Central memory CD8-positive, alpha-beta T cell (primary cell): ENCODE results near the gene ZYX.
A peak's percentile ranks its signal among the peaks of the same experiment; 100 is the strongest.

Experiments used
- ATAC-seq: fragments of 150-1000 bp; cut with Tn5 transposase; replicated peaks from 2 replicates; pipeline ENCODE4 v1.10.0; 2022; ENCODE audit warnings: mild to moderate bottlenecking, moderate FRiP score, moderate number of reproducible peaks; ENCODE audit not compliant: poor library complexity, severe bottlenecking; ENCODE audit errors: extremely low read depth
- DNase-seq, 2 donors: peaks; one replicate each; pipeline ENCODE4 v3.0.0; 2021; ENCODE audit warnings: low spot score in 2 of 2
- H3K27ac Mint-ChIP-seq: one replicate; pipeline ENCODE4 v1.8.0; 2022; ENCODE audit warnings: low read depth, mild to moderate bottlenecking, moderate library complexity, mixed read lengths
- H3K27me3 Mint-ChIP-seq: one replicate; pipeline ENCODE4 v1.8.0; 2022; ENCODE audit warnings: mixed read lengths
- H3K36me3 Mint-ChIP-seq: one replicate; pipeline ENCODE4 v1.8.0; 2022; ENCODE audit warnings: mild to moderate bottlenecking, moderate library complexity, mixed read lengths; ENCODE audit not compliant: insufficient read depth
- H3K4me1 Mint-ChIP-seq: one replicate; pipeline ENCODE4 v1.8.0; 2022; ENCODE audit warnings: mixed read lengths
- H3K4me3 Mint-ChIP-seq: one replicate; pipeline ENCODE4 v1.8.0; 2022; ENCODE audit warnings: mild to moderate bottlenecking, moderate library complexity, mixed read lengths
- H3K9me3 Mint-ChIP-seq: one replicate; pipeline ENCODE4 v1.8.0; 2022; ENCODE audit warnings: mixed read lengths

The ZYX gene

GRCh38 chr7:143383642-143383957, 2.5 kb downstream of the ZYX start:
- DNase-seq = no peak
- no peak overlapping the region for H3K4me3 Mint-ChIP-seq
- H3K4me1 Mint-ChIP-seq = peaks cover 24% of the 10 kb centered on the region
- no peak overlapping the region for H3K27ac Mint-ChIP-seq
- H3K36me3 Mint-ChIP-seq = peaks cover 9% of the 10 kb centered on the region
- no peak for ATAC-seq
- no peaks in the 10 kb centered on the region for H3K27me3 Mint-ChIP-seq
- no peaks in the 10 kb centered on the region for H3K9me3 Mint-ChIP-seq

- peaks cover 18% of the 10 kb centered on the region for H3K4me1 Mint-ChIP-seq
- no peaks in the 10 kb centered on the region for H3K27me3 Mint-ChIP-seq
- DNase-seq = no peak
- H3K4me3 Mint-ChIP-seq = no peak overlapping the region
- H3K36me3 Mint-ChIP-seq = peaks cover 11% of the 10 kb centered on the region
- ATAC-seq = no peak
- no peaks in the 10 kb centered on the region for H3K9me3 Mint-ChIP-seq
- no peak overlapping the region for H3K27ac Mint-ChIP-seq
Observed at GRCh38 chr7:143384148-143384547, 3.0 kb downstream of the ZYX start.

- no peaks in the 10 kb centered on the region for H3K9me3 Mint-ChIP-seq
- ATAC-seq = no peak
- no peak overlapping the region for H3K27ac Mint-ChIP-seq
- DNase-seq = no peak
- no peaks in the 10 kb centered on the region for H3K27me3 Mint-ChIP-seq
- peaks cover 8% of the 10 kb centered on the region for H3K36me3 Mint-ChIP-seq
- H3K4me3 Mint-ChIP-seq = no peak overlapping the region
- peaks cover 10% of the 10 kb centered on the region for H3K4me1 Mint-ChIP-seq
Observed at GRCh38 chr7:143384661-143385631, 3.8 kb downstream of the ZYX start.

GRCh38 chr7:143385891-143386781, 5.0 kb downstream of the ZYX start:
- peak; percentile 62 for ATAC-seq
- H3K9me3 Mint-ChIP-seq = no peaks in the 10 kb centered on the region
- H3K4me3 Mint-ChIP-seq = no peak overlapping the region
- peaks cover 10% of the 10 kb centered on the region for H3K36me3 Mint-ChIP-seq
- DNase-seq = peak in 1 of 2 donors; percentile 48
- H3K4me1 Mint-ChIP-seq = peaks cover 9% of the 10 kb centered on the region
- H3K27me3 Mint-ChIP-seq = no peaks in the 10 kb centered on the region
- no peak overlapping the region for H3K27ac Mint-ChIP-seq

- H3K4me1 Mint-ChIP-seq = peaks cover 9% of the 10 kb centered on the region
- H3K36me3 Mint-ChIP-seq = peaks cover 13% of the 10 kb centered on the region
- H3K27me3 Mint-ChIP-seq = no peaks in the 10 kb centered on the region
- ATAC-seq (no peak), DNase-seq (no peak)
- H3K27ac Mint-ChIP-seq = no peak overlapping the region
- H3K4me3 Mint-ChIP-seq = no peak overlapping the region
- no peaks in the 10 kb centered on the region for H3K9me3 Mint-ChIP-seq
Observed at GRCh38 chr7:143387156-143387975, 6.2 kb downstream of the ZYX start.

GRCh38 chr7:143388051-143388450, 6.9 kb downstream of the ZYX start:
- no peak for DNase-seq
- Mint-ChIP-seq H3K27ac (no peak overlapping the region), H3K27me3 (no peaks in the 10 kb centered on the region), H3K9me3 (no peaks in the 10 kb centered on the region), H3K4me1 (peaks cover 3% of the 10 kb centered on the region), H3K36me3 (peaks cover 13% of the 10 kb centered on the region), H3K4me3 (no peak overlapping the region)
- ATAC-seq = no peak

GRCh38 chr7:143388491-143389101, 7.5 kb downstream of the ZYX start:
- no peak overlapping the region for H3K4me3 Mint-ChIP-seq
- ATAC-seq = no peak
- H3K36me3 Mint-ChIP-seq = peaks cover 13% of the 10 kb centered on the region
- H3K27ac Mint-ChIP-seq = no peak overlapping the region
- no peaks in the 10 kb centered on the region for H3K27me3 Mint-ChIP-seq
- H3K9me3 Mint-ChIP-seq = no peaks in the 10 kb centered on the region
- H3K4me1 Mint-ChIP-seq = peaks cover 2% of the 10 kb centered on the region
- no peak for DNase-seq

GRCh38 chr7:143389316-143390103, 8.4 kb downstream of the ZYX start:
- no peak for ATAC-seq
- no peak overlapping the region for H3K4me3 Mint-ChIP-seq
- peaks cover 16% of the 10 kb centered on the region for H3K36me3 Mint-ChIP-seq
- no peaks in the 10 kb centered on the region for H3K9me3 Mint-ChIP-seq
- H3K4me1 Mint-ChIP-seq = peaks cover 7% of the 10 kb centered on the region
- no peak overlapping the region for H3K27ac Mint-ChIP-seq
- H3K27me3 Mint-ChIP-seq = no peaks in the 10 kb centered on the region
- DNase-seq = no peak

- H3K36me3 Mint-ChIP-seq = peaks cover 16% of the 10 kb centered on the region
- ATAC-seq = no peak
- H3K27me3 Mint-ChIP-seq = no peaks in the 10 kb centered on the region
- no peak overlapping the region for H3K4me3 Mint-ChIP-seq
- no peak for DNase-seq
- H3K9me3 Mint-ChIP-seq = no peaks in the 10 kb centered on the region
- H3K27ac Mint-ChIP-seq = no peak overlapping the region
- peaks cover 11% of the 10 kb centered on the region for H3K4me1 Mint-ChIP-seq
Observed at GRCh38 chr7:143390104-143390772, 9.1 kb downstream of the ZYX start.

- Mint-ChIP-seq H3K4me3 (no peak overlapping the region), H3K36me3 (peaks cover 16% of the 10 kb centered on the region), H3K27ac (no peak overlapping the region), H3K4me1 (peaks cover 13% of the 10 kb centered on the region), H3K9me3 (no peaks in the 10 kb centered on the region), H3K27me3 (no peaks in the 10 kb centered on the region)
- DNase-seq = no peak
- no peak for ATAC-seq
Observed at GRCh38 chr7:143390773-143391317, 9.7 kb downstream of the ZYX start.
